K562 (cell line): ENCODE data around the gene PARK7. TPM values are rescaled to one million over a fixed set of nuclear protein-coding genes. Genes with fewer than 3 reads are reported as not detected.
A peak's percentile ranks its signal among the peaks of the same experiment; 100 is the strongest.

Source experiments
- ATAC-seq: fragments of 200-7000 bp; cut with Tn5 transposase; 3 replicates; pipeline ENCODE4 v1.9.1; 2020; ENCODE audit warnings: moderate library complexity
- BruUV-seq: library from RNA; stranded (reverse); fragments of 400-500 nt; replicated peaks from 2 replicates; lab custom pipeline; 2021; lab: Mats Ljungman, UMichigan
- CTCF ChIA-PET: fragments of 300-600 bp; formaldehyde crosslinking; extraction: SDS; loops from one replicate; lab custom pipeline; 2021; ENCODE audit warnings: low intra/inter-chr PET ratio; lab: Yijun Ruan, JAX
- POLR2A ChIA-PET: fragments of 300-600, 350-650 bp; sonication (Branson Sonifier 250); formaldehyde crosslinking; extraction: SDS; loops from one replicate; lab custom pipeline; 2021; ENCODE audit warnings: antibody characterized with exemption, inconsistent platforms; lab: Yijun Ruan, JAX
- DNase-seq, 4 experiments: peaks; one replicate each; pipeline versions ENCODE4 v3.0.0 to v3.0.0-alpha.2; 2011 to 2018; ENCODE audit warnings: low spot score in 3 of 4, mixed read lengths in 3 of 4; ENCODE audit errors: extremely low read depth in 1 of 4
- FAIRE-seq: peaks from 2 replicates; lab custom pipeline; 2011; peaks lifted over from hg19 to GRCh38; lab: Jason Lieb, UNC
- H2AFZ ChIP-seq: 2 replicates; pipeline ENCODE4 v1.6.0; 2011; ENCODE audit warnings: low read depth, low read length, control low read depth, inconsistent platforms
- H3K27ac ChIP-seq: fragments of 200-600 bp; 3 replicates; pipeline ENCODE4 v1.8.0; 2011; ENCODE audit warnings: low read depth, mild to moderate bottlenecking, control low read depth, inconsistent platforms, low read length, moderate library complexity, mixed read lengths; ENCODE audit errors: extremely low read depth
- H3K27me3 ChIP-seq, 2 experiments: fragments of 300-600 bp in 1 of 2; 2 replicates in 1 of 2; 3 replicates in 1 of 2; pipeline versions ENCODE4 v1.6.0 to v1.8.0; 2011; ENCODE audit warnings: inconsistent platforms in 2 of 2, low read length in 2 of 2, mild to moderate bottlenecking in 1 of 2, mixed read lengths in 1 of 2, moderate library complexity in 1 of 2; ENCODE audit not compliant: control insufficient read depth in 2 of 2, insufficient read depth in 2 of 2
- H3K36me3 ChIP-seq: fragments of 300-600 bp; 3 replicates; pipeline ENCODE4 v1.8.0; 2011; ENCODE audit warnings: mild to moderate bottlenecking, low read length, inconsistent platforms; ENCODE audit not compliant: control insufficient read depth, insufficient read depth
- H3K4me1 ChIP-seq, 2 experiments: fragments of 200-600 bp in 1 of 2; replicated peaks in 1 of 2; 2 replicates in 1 of 2; 3 replicates in 1 of 2; pipeline versions ENCODE4 v1.5.1 to v1.8.0; 2011; ENCODE audit warnings: inconsistent platforms in 2 of 2, low read length in 2 of 2, mild to moderate bottlenecking in 1 of 2, mixed read lengths in 1 of 2, moderate library complexity in 1 of 2; ENCODE audit not compliant: control insufficient read depth in 2 of 2, insufficient read depth in 2 of 2
- H3K4me2 ChIP-seq: 2 replicates; pipeline ENCODE4 v1.6.1; 2011; ENCODE audit warnings: low read length, control low read depth, inconsistent platforms, mixed read lengths; ENCODE audit not compliant: insufficient read depth
- H3K4me3 ChIP-seq: fragments of 200-600 bp; sonication (generic), shearing (Covaris generic); 2 replicates; pipeline ENCODE4 v1.5.1; 2016; ENCODE audit warnings: control low read depth, inconsistent platforms
- H3K79me2 ChIP-seq: fragments of 200-600 bp; 3 replicates; pipeline ENCODE4 v1.8.0; 2011; ENCODE audit warnings: low read length, inconsistent platforms; ENCODE audit not compliant: control insufficient read depth, insufficient read depth
- H3K9ac ChIP-seq, 2 experiments: 2 replicates each; pipeline versions ENCODE4 v1.6.0 to v1.6.1; 2011; ENCODE audit warnings: low read depth in 2 of 2, low read length in 2 of 2, control low read depth in 1 of 2, inconsistent platforms in 1 of 2, mild to moderate bottlenecking in 1 of 2, mixed read lengths in 1 of 2; ENCODE audit not compliant: insufficient read depth in 1 of 2
- H3K9me1 ChIP-seq: one replicate; pipeline ENCODE4 v1.6.0; 2011; ENCODE audit warnings: inconsistent platforms, mild to moderate bottlenecking, low read length, moderate library complexity; ENCODE audit not compliant: control insufficient read depth, insufficient read depth
- H3K9me3 ChIP-seq: replicated peaks from 2 replicates; pipeline ENCODE4 v1.5.1; 2011; ENCODE audit warnings: low read depth, low read length, inconsistent platforms; ENCODE audit not compliant: control insufficient read depth, insufficient read depth
- H4K20me1 ChIP-seq: replicated peaks from 2 replicates; pipeline ENCODE4 v1.6.1; 2011; ENCODE audit warnings: low read length, inconsistent platforms, mixed read lengths; ENCODE audit not compliant: control insufficient read depth, insufficient read depth
- CBX8 ChIP-seq: fragments of 200-600 bp; sonication (generic); IDR thresholded peaks from 2 replicates; pipeline ENCODE4 v1.6.1; 2012; ENCODE audit warnings: borderline replicate concordance, mixed run types, low read depth, mild to moderate bottlenecking, moderate library complexity, mixed read lengths, low read length, control low read depth, inconsistent platforms; ENCODE audit not compliant: poor library complexity, severe bottlenecking; ENCODE audit errors: extremely low read depth
- CCAR2 ChIP-seq: fragments of 200-400 bp; formaldehyde crosslinking; IDR thresholded peaks from 2 replicates; pipeline ENCODE4 v1.6.1; 2017; ENCODE audit warnings: mild to moderate bottlenecking, low read depth, low read length
- DACH1 ChIP-seq: fragments of 450-650 bp; IDR thresholded peaks from 2 replicates; pipeline ENCODE4 v1.6.1; 2018; ENCODE audit not compliant: partially characterized antibody
- ETS1 ChIP-seq: conservative IDR thresholded peaks from 2 replicates; pipeline ENCODE4 v1.6.1; 2011; ENCODE audit warnings: low read depth, mild to moderate bottlenecking, low read length; ENCODE audit not compliant: control insufficient read depth
- ETV5 ChIP-seq: sonication (generic); formaldehyde crosslinking; IDR thresholded peaks from 2 replicates; pipeline ENCODE4 v1.4.0; 2020; ENCODE audit warnings: low read depth, mild to moderate bottlenecking, missing genetic modification reagents
- FOXJ2 ChIP-seq: fragments of 200-800 bp; sonication (Bioruptor generic); IDR thresholded peaks from 2 replicates; pipeline ENCODE4 v1.6.1; 2016; ENCODE audit warnings: missing genetic modification characterization, missing compliant biosample characterization
- HDGF ChIP-seq: fragments of 450-650 bp; IDR thresholded peaks from 2 replicates; pipeline ENCODE4 v1.6.1; 2016
- HMG20A ChIP-seq: fragments of 450-650 bp; formaldehyde crosslinking; conservative IDR thresholded peaks from 2 replicates; pipeline ENCODE4 v1.4.0; 2020; ENCODE audit warnings: mild to moderate bottlenecking, mixed read lengths
- KDM1A ChIP-seq, 2 experiments: fragments of 450-650 bp; IDR thresholded peaks; 2 replicates each; pipeline ENCODE4 v1.6.1; 2016; ENCODE audit warnings: mild to moderate bottlenecking in 2 of 2
- MNT ChIP-seq, 2 experiments: fragments of 450-650 bp; conservative IDR thresholded peaks; 2 replicates each; pipeline ENCODE4 v1.6.1; 2017; ENCODE audit warnings: mild to moderate bottlenecking in 2 of 2, moderate library complexity in 2 of 2
- NR2C1 ChIP-seq, 2 experiments: fragments of 450-650 bp; IDR thresholded peaks; 2 replicates each; pipeline ENCODE4 v1.6.1; 2017; ENCODE audit warnings: mild to moderate bottlenecking in 2 of 2, antibody characterized with exemption in 1 of 2, inconsistent platforms in 1 of 2, missing compliant biosample characterization in 1 of 2, missing genetic modification characterization in 1 of 2
- SNIP1 ChIP-seq: fragments of 450-650 bp; IDR thresholded peaks from 2 replicates; pipeline ENCODE4 v1.7.1; 2017; ENCODE audit warnings: low read depth, mild to moderate bottlenecking
- TAF9B ChIP-seq: fragments of 450-650 bp; IDR thresholded peaks from 2 replicates; pipeline ENCODE4 v1.6.1; 2018; ENCODE audit warnings: mild to moderate bottlenecking; ENCODE audit not compliant: partially characterized antibody
- ZNF197 ChIP-seq: fragments of 200-800 bp; sonication (Bioruptor generic); IDR thresholded peaks from 2 replicates; pipeline ENCODE4 v1.6.1; 2016; ENCODE audit warnings: low read depth, missing genetic modification characterization, missing compliant biosample characterization
- WGBS: fragments of 100-300 bp; shearing (Covaris generic); methylation state at CpG from one replicate; pipeline ENCODE4 v1.1.6; 2016; ENCODE audit warnings: low coverage, mixed read lengths; ENCODE audit not compliant: insufficient coverage; ENCODE audit errors: missing lambda C conversion rate; 5-methylcytosine and 5-hydroxymethylcytosine counted together
- in situ Hi-C: fragments of 300-500 bp; cut with MboI; formaldehyde crosslinking; loops from 4 replicates; pipeline ENCODE4 v1.15.0; 2018; ENCODE audit warnings: inconsistent platforms, mixed read lengths
- intact Hi-C: fragments of 100-400 bp; cut with micrococcal nuclease; formaldehyde crosslinking; loops from 2 replicates; pipeline ENCODE4 v1.14.2; 2022
- polyA plus RNA-seq, 8 experiments: library from polyadenylated mRNA; depleted of rRNA in 4 of 8; stranded (reverse) in 5 of 8; unstranded in 3 of 8; fragments of >200 nt; fragmentation: Nextera tagmentation in 2 of 8; fragmentation: Illumina TruSeq in 1 of 8; extraction: Ambion mirVana in 2 of 8; extraction: Trizol in 1 of 8; gene quantifications; 2 replicates each; pipeline versions ENCODE4 v1.2.1 to v1.2.3, GENCODE V29; 2011 to 2014; ENCODE audit warnings: inconsistent platforms in 1 of 8, missing spikeins in 1 of 8
- total RNA-seq, 7 experiments: library from RNA; depleted of rRNA in 6 of 7; stranded (reverse); fragments of >200 nt in 6 of 7; fragmentation: Illumina TruSeq in 2 of 7; extraction: Trizol in 2 of 7; gene quantifications; 2 replicates each; pipeline versions ENCODE4 v1.2.1 to v1.2.3, GENCODE V29; 2011 to 2021; ENCODE audit warnings: low replicate concordance in 1 of 7

The PARK7 gene
- total and polyA plus RNA-seq, 9 of the 15 experiments (the other 6 are each of a cell fraction or from before 2014, with no cell fraction given): 374 to 1,298 (median 484) TPM

- no peak for TF ChIP-seq ETS1
- TF ChIP-seq KDM1A (IDR thresholded peaks at IDR 0.05): 0 out of 4 replicates have a peak, but pooled peaks of 1 of the 2 experiments have one; percentile 16
- TF ChIP-seq HMG20A (CRISPR knock-in tag): no peak
- TF ChIP-seq CCAR2: no peak
- no TSS peak for BruUV-seq
- intact Hi-C loops (no loop called here), in situ Hi-C loops (no loop called here)
- Histone ChIP-seq H3K27me3 (no peaks in the 10 kb centered on the region), H3K4me2 (no peak overlapping the region), H3K4me1 (no peaks in the 10 kb centered on the region), H3K27ac (no peak overlapping the region), H2AFZ (no peak overlapping the region), H3K36me3 (peaks cover 78% of the 10 kb centered on the region), H4K20me1 (peaks cover 9% of the 10 kb centered on the region; the same call in 1 of the 2 replicates), H3K9me1 (no peaks in the 10 kb centered on the region), H3K9me3 (no peaks in the 10 kb centered on the region), H3K9ac (no peak overlapping the region), H3K79me2 (peaks cover 29% of the 10 kb centered on the region), H3K4me3 (no peak overlapping the region)
- POLR2A ChIA-PET: interaction anchor here (0.6 to 2.5 kb wide), 2 partner anchors 11 to 16 kb away, joined by 3 to 6 read pairs; partner anchors contain the start of gene PARK7
- FAIRE-seq: no peak
- CTCF ChIA-PET: no interaction called here
- ATAC-seq: no peak
- DNase-seq: no peak
- WGBS: 96% methylated on average over 5 of the region's 5 CpGs
Observed at GRCh38 chr1:7972285-7972684, 10.8 kb downstream of the PARK7 start.

- no peaks in the 10 kb centered on the region for H3K9me3 ChIP-seq
- H4K20me1 ChIP-seq: peaks cover 9% of the 10 kb centered on the region; the same call in 1 of the 2 replicates
- no peaks in the 10 kb centered on the region for H3K4me1 ChIP-seq
- in situ Hi-C loops (no loop called here), intact Hi-C loops (no loop called here)
- no TSS peak for BruUV-seq
- ATAC-seq (no peak), DNase-seq (no peak), FAIRE-seq (no peak)
- H3K27me3 ChIP-seq: no peaks in the 10 kb centered on the region
- peaks cover 76% of the 10 kb centered on the region for H3K36me3 ChIP-seq
- POLR2A ChIA-PET: interaction anchor here (0.6 to 2.5 kb wide), 3 partner anchors 9 to 14 kb away, joined by 3 to 6 read pairs (median 3); partner anchors contain the start of gene PARK7
- H3K79me2 ChIP-seq: peaks cover 23% of the 10 kb centered on the region
- H3K4me3 ChIP-seq: no peak overlapping the region
- H3K4me2 ChIP-seq: no peak overlapping the region
- no peak overlapping the region for H2AFZ ChIP-seq
- CTCF ChIA-PET: no interaction called here
- no peak overlapping the region for H3K9ac ChIP-seq
- 92% methylated on average over 2 of the region's 2 CpGs for WGBS
- no peak overlapping the region for H3K27ac ChIP-seq
- H3K9me1 ChIP-seq: no peaks in the 10 kb centered on the region
- TF ChIP-seq TAF9B (no peak), ZNF197 (no peak), SNIP1 (no peak), CBX8 (no peak), ETV5 (CRISPR knock-in tag) (no peak), HDGF (no peak), FOXJ2 (tag) (no peak), MNT (conservative IDR thresholded peaks at IDR 0.05) (no peak), NR2C1 (IDR thresholded peaks at IDR 0.05) (no peak), NR2C1 (tag; IDR thresholded peaks at IDR 0.05) (no peak), DACH1 (no peak)
Observed at GRCh38 chr1:7973086-7973485, 11.6 kb downstream of the PARK7 start.
